ENCODE results near the gene PDIA5.
"Not testable (repeated sequence)": the region's sequence is repeated elsewhere in the genome, so short reads cannot be mapped to it uniquely, and the experiment has no call there.

The PDIA5 gene

GRCh38 chr3:123112232-123112631 is 45.4 kb downstream of the PDIA5 start:
- no peak overlapping the region for H3K4ac ChIP-seq (ENCODE audit: low read depth in 1 of 2, low read length in 2 of 2)
- H3K27me3 ChIP-seq (ENCODE audit: control insufficient read depth in 1 of 2, insufficient read depth in 1 of 2, low read length in 2 of 2): no peaks in the 10 kb centered on the region
- no peak overlapping the region for H3K23ac ChIP-seq (ENCODE audit: low read length in 2 of 2)
- no peak overlapping the region for H2AK5ac ChIP-seq (ENCODE audit: low read length, severe bottlenecking)
- H3K79me1 ChIP-seq (replicated peaks; ENCODE audit: low read length, poor library complexity, severe bottlenecking): no peaks in the 10 kb centered on the region
- H3K4me1 ChIP-seq (ENCODE audit: control insufficient read depth, insufficient read depth, low read depth, low read length): no peaks in the 10 kb centered on the region
- peaks cover 63 to 85% of the 10 kb centered on the region in 2 experiments for H3K36me3 ChIP-seq (ENCODE audit: control insufficient read depth in 1 of 2, insufficient read depth in 2 of 2, low read depth in 1 of 2, low read length in 2 of 2)
- no peak overlapping the region for H2AFZ ChIP-seq (ENCODE audit: low read depth, low read length)
- no peak overlapping the region for H2BK12ac ChIP-seq (ENCODE audit: low read length in 2 of 2)
- H3K18ac ChIP-seq (ENCODE audit: low read depth in 1 of 2, low read length in 2 of 2): no peak overlapping the region
- DNase-seq: no peak
- no peak overlapping the region for H3K4me2 ChIP-seq (ENCODE audit: low read length, poor library complexity, severe bottlenecking)
- H2BK5ac ChIP-seq (ENCODE audit: low read depth, low read length, poor library complexity, severe bottlenecking): no peak overlapping the region
- H3K4me3 ChIP-seq (ENCODE audit: insufficient read depth in 1 of 2, low read depth in 1 of 2, low read length in 2 of 2): no peak overlapping the region
- H3K14ac ChIP-seq (ENCODE audit: low read length in 2 of 2): no peak overlapping the region
- no peak overlapping the region for H4K91ac ChIP-seq (ENCODE audit: low read length)
- no peak overlapping the region for H3K9ac ChIP-seq (ENCODE audit: low read length)
- no peak overlapping the region for H3K27ac ChIP-seq (ENCODE audit: low read length, poor library complexity, severe bottlenecking)
- WGBS: 95% methylated on average over 4 of the region's 5 CpGs
- no peak overlapping the region for H2BK15ac ChIP-seq (ENCODE audit: low read depth, poor library complexity, severe bottlenecking)
- H2BK120ac ChIP-seq (ENCODE audit: low read depth, low read length): no peak overlapping the region
- no peaks in the 10 kb centered on the region for H3K9me3 ChIP-seq (ENCODE audit: control insufficient read depth, low read length)
- no peak overlapping the region for H4K8ac ChIP-seq (ENCODE audit: low read length)

DNA sequence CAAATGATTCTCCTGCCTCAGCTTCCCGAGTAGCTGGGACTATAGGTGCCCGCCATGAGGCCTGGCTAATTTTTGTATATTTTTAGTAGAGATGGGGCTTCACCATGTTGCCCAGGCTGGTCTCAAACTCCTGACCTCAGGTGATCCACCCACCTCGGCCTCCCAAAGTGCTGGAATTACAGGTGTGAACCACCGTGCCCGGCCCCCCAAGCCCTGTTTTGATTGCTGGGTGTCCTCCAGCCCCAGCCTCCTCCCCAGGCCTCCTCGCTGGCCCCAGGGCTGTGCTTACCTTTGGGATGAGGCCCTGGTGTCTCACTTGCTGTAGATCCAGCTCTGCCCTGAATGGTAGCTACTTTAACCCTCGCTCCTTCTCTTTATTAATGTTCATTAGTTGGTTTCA is 45.8 kb downstream of the PDIA5 start:
- DNase-seq; H3K14ac ChIP-seq (ENCODE audit: low read length in 2 of 2); H3K18ac ChIP-seq (ENCODE audit: low read depth in 1 of 2, low read length in 2 of 2); H2BK5ac ChIP-seq (ENCODE audit: low read depth, low read length, poor library complexity, severe bottlenecking); H3K79me1 ChIP-seq (replicated peaks; ENCODE audit: low read length, poor library complexity, severe bottlenecking); H4K8ac ChIP-seq (ENCODE audit: low read length); H2BK120ac ChIP-seq (ENCODE audit: low read depth, low read length); H2BK15ac ChIP-seq (ENCODE audit: low read depth, poor library complexity, severe bottlenecking); H3K27me3 ChIP-seq (ENCODE audit: control insufficient read depth in 1 of 2, insufficient read depth in 1 of 2, low read length in 2 of 2); H3K4me1 ChIP-seq (ENCODE audit: control insufficient read depth, insufficient read depth, low read depth, low read length); H3K9me3 ChIP-seq (ENCODE audit: control insufficient read depth, low read length); H3K27ac ChIP-seq (ENCODE audit: low read length, poor library complexity, severe bottlenecking); H3K4me3 ChIP-seq (ENCODE audit: insufficient read depth in 1 of 2, low read depth in 1 of 2, low read length in 2 of 2); H3K9ac ChIP-seq (ENCODE audit: low read length); H3K4ac ChIP-seq (ENCODE audit: low read depth in 1 of 2, low read length in 2 of 2); H3K23ac ChIP-seq (ENCODE audit: low read length in 2 of 2); H2BK12ac ChIP-seq (ENCODE audit: low read length in 2 of 2); H4K91ac ChIP-seq (ENCODE audit: low read length); H2AK5ac ChIP-seq (ENCODE audit: low read length, severe bottlenecking); H3K4me2 ChIP-seq (ENCODE audit: low read length, poor library complexity, severe bottlenecking); H2AFZ ChIP-seq (ENCODE audit: low read depth, low read length): not testable (repeated sequence)
- WGBS: 92% methylated on average over 4 of the region's 7 CpGs
- H3K36me3 ChIP-seq (ENCODE audit: control insufficient read depth in 1 of 2, insufficient read depth in 2 of 2, low read depth in 1 of 2, low read length in 2 of 2): peaks cover 60 to 85% of the 10 kb centered on the region in 2 experiments

DNA sequence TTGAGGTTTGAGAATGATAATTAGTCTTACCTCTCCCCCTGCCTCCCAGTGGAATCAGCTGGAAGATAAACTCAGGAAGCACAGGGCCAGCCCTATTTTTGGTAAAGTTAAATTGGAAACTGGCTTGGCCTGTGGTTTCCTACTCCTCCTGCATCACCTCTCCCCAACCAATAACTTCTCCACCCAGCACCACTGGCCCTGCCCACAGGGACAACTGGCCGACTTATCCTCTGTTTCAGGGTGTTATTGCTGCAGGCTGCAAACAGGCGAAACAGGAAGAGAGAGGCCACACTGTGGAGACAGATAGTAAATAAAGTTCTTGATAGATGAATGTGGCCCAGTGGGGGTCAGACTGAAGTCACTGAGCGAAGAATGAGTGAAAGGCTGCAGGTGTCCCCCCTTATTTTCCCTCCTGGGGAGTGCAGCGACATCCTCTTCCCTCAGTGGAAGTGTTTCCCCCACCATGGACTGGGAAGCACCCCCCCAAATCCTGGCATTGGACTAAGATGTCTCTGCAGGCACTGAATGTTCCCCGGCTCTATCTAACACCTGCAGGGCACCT is 47.1 kb downstream of the PDIA5 start:
- H3K9ac ChIP-seq (ENCODE audit: low read length): no peak overlapping the region
- no peak overlapping the region for H3K23ac ChIP-seq (ENCODE audit: low read length in 2 of 2)
- H2BK15ac ChIP-seq (ENCODE audit: low read depth, poor library complexity, severe bottlenecking): no peak overlapping the region
- H2BK12ac ChIP-seq (ENCODE audit: low read length in 2 of 2): no peak overlapping the region
- no peaks in the 10 kb centered on the region for H3K9me3 ChIP-seq (ENCODE audit: control insufficient read depth, low read length)
- peaks cover 67 to 88% of the 10 kb centered on the region in 2 experiments for H3K36me3 ChIP-seq (ENCODE audit: control insufficient read depth in 1 of 2, insufficient read depth in 2 of 2, low read depth in 1 of 2, low read length in 2 of 2)
- no peak overlapping the region for H2AFZ ChIP-seq (ENCODE audit: low read depth, low read length)
- H3K4me3 ChIP-seq (ENCODE audit: insufficient read depth in 1 of 2, low read depth in 1 of 2, low read length in 2 of 2): no peak overlapping the region
- H3K4me1 ChIP-seq (ENCODE audit: control insufficient read depth, insufficient read depth, low read depth, low read length): no peaks in the 10 kb centered on the region
- H3K4ac ChIP-seq (ENCODE audit: low read depth in 1 of 2, low read length in 2 of 2): no peak overlapping the region
- no peak overlapping the region for H4K91ac ChIP-seq (ENCODE audit: low read length)
- H3K27ac ChIP-seq (ENCODE audit: low read length, poor library complexity, severe bottlenecking): no peak overlapping the region
- H3K79me1 ChIP-seq (replicated peaks; ENCODE audit: low read length, poor library complexity, severe bottlenecking): no peaks in the 10 kb centered on the region
- H4K8ac ChIP-seq (ENCODE audit: low read length): no peak overlapping the region
- peak; percentile 15 for DNase-seq
- H2BK5ac ChIP-seq (ENCODE audit: low read depth, low read length, poor library complexity, severe bottlenecking): no peak overlapping the region
- no peak overlapping the region for H3K14ac ChIP-seq (ENCODE audit: low read length in 2 of 2)
- H3K18ac ChIP-seq (ENCODE audit: low read depth in 1 of 2, low read length in 2 of 2): no peak overlapping the region
- no peaks in the 10 kb centered on the region for H3K27me3 ChIP-seq (ENCODE audit: control insufficient read depth in 1 of 2, insufficient read depth in 1 of 2, low read length in 2 of 2)
- H3K4me2 ChIP-seq (ENCODE audit: low read length, poor library complexity, severe bottlenecking): no peak overlapping the region
- H2BK120ac ChIP-seq (ENCODE audit: low read depth, low read length): no peak overlapping the region
- no peak overlapping the region for H2AK5ac ChIP-seq (ENCODE audit: low read length, severe bottlenecking)
- WGBS: 62% methylated on average over 5 of the region's 5 CpGs

GRCh38 chr3:123116116-123116515 is 49.3 kb downstream of the PDIA5 start:
- Histone ChIP-seq H3K14ac (ENCODE audit: low read length in 2 of 2) (no peak overlapping the region), H2BK120ac (ENCODE audit: low read depth, low read length) (no peak overlapping the region), H3K23ac (ENCODE audit: low read length in 2 of 2) (no peak overlapping the region), H3K4me3 (ENCODE audit: insufficient read depth in 1 of 2, low read depth in 1 of 2, low read length in 2 of 2) (no peak overlapping the region), H3K27me3 (ENCODE audit: control insufficient read depth in 1 of 2, insufficient read depth in 1 of 2, low read length in 2 of 2) (no peaks in the 10 kb centered on the region), H2AFZ (ENCODE audit: low read depth, low read length) (no peak overlapping the region), H2BK15ac (ENCODE audit: low read depth, poor library complexity, severe bottlenecking) (no peak overlapping the region), H3K4ac (ENCODE audit: low read depth in 1 of 2, low read length in 2 of 2) (no peak overlapping the region), H3K79me1 (replicated peaks; ENCODE audit: low read length, poor library complexity, severe bottlenecking) (no peaks in the 10 kb centered on the region), H3K9ac (ENCODE audit: low read length) (no peak overlapping the region), H2AK5ac (ENCODE audit: low read length, severe bottlenecking) (no peak overlapping the region), H3K4me1 (ENCODE audit: control insufficient read depth, insufficient read depth, low read depth, low read length) (no peaks in the 10 kb centered on the region), H3K18ac (ENCODE audit: low read depth in 1 of 2, low read length in 2 of 2) (no peak overlapping the region), H2BK12ac (ENCODE audit: low read length in 2 of 2) (no peak overlapping the region), H4K91ac (ENCODE audit: low read length) (no peak overlapping the region), H4K8ac (ENCODE audit: low read length) (no peak overlapping the region), H3K9me3 (ENCODE audit: control insufficient read depth, low read length) (no peaks in the 10 kb centered on the region), H3K27ac (ENCODE audit: low read length, poor library complexity, severe bottlenecking) (no peak overlapping the region), H3K4me2 (ENCODE audit: low read length, poor library complexity, severe bottlenecking) (no peak overlapping the region), H2BK5ac (ENCODE audit: low read depth, low read length, poor library complexity, severe bottlenecking) (no peak overlapping the region), H3K36me3 (ENCODE audit: control insufficient read depth in 1 of 2, insufficient read depth in 2 of 2, low read depth in 1 of 2, low read length in 2 of 2) (peaks cover 75 to 90% of the 10 kb centered on the region in 2 experiments)
- 98% methylated on average over 10 of the region's 10 CpGs for WGBS
- DNase-seq: no peak

All from mesenchymal stem cell (in vitro differentiated cells and primary cell).